Adrenal gland (tissue), 5 donors: ENCODE results near the gene CROT.

ENCODE experiments used
- CTCF ChIP-seq, 6 experiments: fragments of 450-650 bp in 4 of 6; fragments of 200-600 bp in 2 of 6; sonication (generic) in 1 of 6; IDR thresholded peaks; 1 replicate in 5 of 6; 2 replicates in 1 of 6; pipeline versions ENCODE4 v1.5.1 to v1.8.0; 2016 to 2021; ENCODE audit warnings: antibody characterized with exemption in 6 of 6, mild to moderate bottlenecking in 2 of 6, moderate library complexity in 1 of 6
- POLR2A ChIP-seq, 2 donors: fragments of 450-650 bp; IDR thresholded peaks; one replicate each; pipeline ENCODE4 v1.6.1; 2017; ENCODE audit warnings: antibody characterized with exemption in 2 of 2, mild to moderate bottlenecking in 2 of 2, moderate library complexity in 1 of 2
- donor health status: DM: no; HTN: no; CAD: no.

GRCh38 chr7:87342231-87342630 is 3.2 kb upstream of the CROT start:
- TF ChIP-seq CTCF (IDR thresholded peaks at IDR 0.05) (no peak), POLR2A (IDR thresholded peaks at IDR 0.05) (no peak)
